ENCODE data around the gene CORO1A. TPM values are rescaled to one million over a fixed set of nuclear protein-coding genes. Genes with fewer than 3 reads are reported as not detected.
"Not testable (repeated sequence)": the region's sequence is repeated elsewhere in the genome, so short reads cannot be mapped to it uniquely, and the experiment has no call there.

The CORO1A gene
- total RNA-seq, 1 donor: 0.36 TPM

- H3K36me3 ChIP-seq (ENCODE audit: insufficient read depth, low read length): no peaks in the 10 kb centered on the region
- no peak overlapping the region for H3K4me2 ChIP-seq (ENCODE audit: insufficient read depth, low read length)
- no peak overlapping the region for H3K27ac ChIP-seq (ENCODE audit: low read depth, low read length)
- H4K20me1 ChIP-seq (ENCODE audit: insufficient read depth, low read length): no peaks in the 10 kb centered on the region
- no peaks in the 10 kb centered on the region for H3K4me1 ChIP-seq (ENCODE audit: insufficient read depth, low read length)
- H2AFZ ChIP-seq (ENCODE audit: low read length): no peak overlapping the region
- no peak for TF ChIP-seq CTCF (IDR thresholded peaks at IDR 0.05; ENCODE audit: extremely low read depth, low read depth, low read length)
- no peaks in the 10 kb centered on the region for H3K27me3 ChIP-seq (ENCODE audit: insufficient read depth, low read length)
- no peak for DNase-seq (ENCODE audit: insufficient read length, low spot score, missing footprints)
- no peaks in the 10 kb centered on the region for H3K9me3 ChIP-seq (ENCODE audit: low read depth, low read length)
- H3K79me2 ChIP-seq (ENCODE audit: insufficient read depth, low read length): no peaks in the 10 kb centered on the region
- no peak overlapping the region for H3K4me3 ChIP-seq (ENCODE audit: insufficient read depth, low read length)
Measured at GRCh38 chr16:30157214-30157613, 26.2 kb upstream of the CORO1A start.

GRCh38 chr16:30163538-30163937, 19.9 kb upstream of the CORO1A start:
- Histone ChIP-seq H3K79me2 (ENCODE audit: insufficient read depth, low read length) (no peaks in the 10 kb centered on the region), H3K27me3 (ENCODE audit: insufficient read depth, low read length) (no peaks in the 10 kb centered on the region), H3K4me3 (ENCODE audit: insufficient read depth, low read length) (no peak overlapping the region), H3K27ac (ENCODE audit: low read depth, low read length) (no peak overlapping the region), H4K20me1 (ENCODE audit: insufficient read depth, low read length) (no peaks in the 10 kb centered on the region), H3K4me1 (ENCODE audit: insufficient read depth, low read length) (no peaks in the 10 kb centered on the region), H2AFZ (ENCODE audit: low read length) (no peak overlapping the region), H3K36me3 (ENCODE audit: insufficient read depth, low read length) (no peaks in the 10 kb centered on the region), H3K4me2 (ENCODE audit: insufficient read depth, low read length) (no peak overlapping the region), H3K9me3 (ENCODE audit: low read depth, low read length) (no peaks in the 10 kb centered on the region)
- peak; percentile 31 for DNase-seq (ENCODE audit: insufficient read length, low spot score, missing footprints)
- TF ChIP-seq CTCF (IDR thresholded peaks at IDR 0.05; ENCODE audit: extremely low read depth, low read depth, low read length): no peak

GRCh38 chr16:30166202-30166902, 17.1 kb upstream of the CORO1A start:
- Histone ChIP-seq H3K4me1 (ENCODE audit: insufficient read depth, low read length) (no peaks in the 10 kb centered on the region), H2AFZ (ENCODE audit: low read length) (no peak overlapping the region), H3K36me3 (ENCODE audit: insufficient read depth, low read length) (no peaks in the 10 kb centered on the region), H3K9me3 (ENCODE audit: low read depth, low read length) (no peaks in the 10 kb centered on the region), H3K27me3 (ENCODE audit: insufficient read depth, low read length) (no peaks in the 10 kb centered on the region), H4K20me1 (ENCODE audit: insufficient read depth, low read length) (no peaks in the 10 kb centered on the region), H3K79me2 (ENCODE audit: insufficient read depth, low read length) (no peaks in the 10 kb centered on the region), H3K4me2 (ENCODE audit: insufficient read depth, low read length) (no peak overlapping the region), H3K4me3 (ENCODE audit: insufficient read depth, low read length) (no peak overlapping the region), H3K27ac (ENCODE audit: low read depth, low read length) (no peak overlapping the region)
- no peak for TF ChIP-seq CTCF (IDR thresholded peaks at IDR 0.05; ENCODE audit: extremely low read depth, low read depth, low read length)
- DNase-seq (ENCODE audit: insufficient read length, low spot score, missing footprints): peak; percentile 15

GRCh38 chr16:30168746-30169145, 14.7 kb upstream of the CORO1A start:
- not testable (repeated sequence) for DNase-seq (ENCODE audit: insufficient read length, low spot score, missing footprints); H3K79me2 ChIP-seq (ENCODE audit: insufficient read depth, low read length); H4K20me1 ChIP-seq (ENCODE audit: insufficient read depth, low read length); H3K27me3 ChIP-seq (ENCODE audit: insufficient read depth, low read length); H3K9me3 ChIP-seq (ENCODE audit: low read depth, low read length); H2AFZ ChIP-seq (ENCODE audit: low read length); H3K4me3 ChIP-seq (ENCODE audit: insufficient read depth, low read length); H3K4me2 ChIP-seq (ENCODE audit: insufficient read depth, low read length); H3K27ac ChIP-seq (ENCODE audit: low read depth, low read length); H3K4me1 ChIP-seq (ENCODE audit: insufficient read depth, low read length); H3K36me3 ChIP-seq (ENCODE audit: insufficient read depth, low read length)

- not testable (repeated sequence) for H3K4me3 ChIP-seq (ENCODE audit: insufficient read depth, low read length); H3K9me3 ChIP-seq (ENCODE audit: low read depth, low read length); H3K27ac ChIP-seq (ENCODE audit: low read depth, low read length); DNase-seq (ENCODE audit: insufficient read length, low spot score, missing footprints); H3K36me3 ChIP-seq (ENCODE audit: insufficient read depth, low read length); H3K27me3 ChIP-seq (ENCODE audit: insufficient read depth, low read length); H3K79me2 ChIP-seq (ENCODE audit: insufficient read depth, low read length); H3K4me2 ChIP-seq (ENCODE audit: insufficient read depth, low read length); H3K4me1 ChIP-seq (ENCODE audit: insufficient read depth, low read length); H4K20me1 ChIP-seq (ENCODE audit: insufficient read depth, low read length); H2AFZ ChIP-seq (ENCODE audit: low read length)
Measured at GRCh38 chr16:30169416-30169815, 14.0 kb upstream of the CORO1A start.

GRCh38 chr16:30170145-30170544, 13.3 kb upstream of the CORO1A start:
- DNase-seq (ENCODE audit: insufficient read length, low spot score, missing footprints); H2AFZ ChIP-seq (ENCODE audit: low read length); H3K36me3 ChIP-seq (ENCODE audit: insufficient read depth, low read length); H3K79me2 ChIP-seq (ENCODE audit: insufficient read depth, low read length); H3K27me3 ChIP-seq (ENCODE audit: insufficient read depth, low read length); H3K4me2 ChIP-seq (ENCODE audit: insufficient read depth, low read length); H3K4me3 ChIP-seq (ENCODE audit: insufficient read depth, low read length); H4K20me1 ChIP-seq (ENCODE audit: insufficient read depth, low read length); H3K27ac ChIP-seq (ENCODE audit: low read depth, low read length); H3K9me3 ChIP-seq (ENCODE audit: low read depth, low read length); H3K4me1 ChIP-seq (ENCODE audit: insufficient read depth, low read length): not testable (repeated sequence)

Data from osteoblast (primary cell).